ENCODE data around the gene STIM1. TPM values are rescaled to one million over a fixed set of nuclear protein-coding genes. Genes with fewer than 3 reads are reported as not detected.

STIM1 gene
- total RNA-seq, 1 donor from 2014 or later, result 60.7 TPM

DNA sequence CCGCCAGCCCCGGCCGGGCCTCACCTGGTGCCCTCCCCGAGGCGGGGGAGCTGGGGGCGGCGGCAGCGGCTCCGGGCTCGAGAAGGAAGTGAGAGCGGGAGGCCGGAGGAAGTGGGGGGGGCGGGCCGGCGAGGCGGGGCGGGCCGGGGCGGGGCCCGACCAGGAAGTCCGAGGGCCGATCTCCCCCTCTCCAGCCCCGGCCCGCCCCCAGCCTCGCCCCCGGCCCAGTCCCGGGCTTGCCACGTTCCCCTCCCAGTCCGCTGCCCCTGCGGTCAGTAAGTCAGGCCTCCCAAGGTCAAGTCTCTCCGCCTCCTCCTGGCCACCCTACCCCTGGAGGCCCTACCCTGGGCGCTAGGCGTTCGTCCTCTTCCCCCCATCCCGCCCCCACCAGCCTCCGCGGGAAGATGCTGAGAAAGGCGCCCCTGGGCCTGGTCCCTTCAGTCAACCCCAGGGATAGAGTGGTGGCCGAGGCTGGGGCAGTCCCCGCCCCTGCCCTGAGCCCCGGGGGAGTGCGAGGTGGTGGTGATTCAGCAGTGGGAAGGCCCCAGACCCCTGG lies 14.5 kb upstream of the STIM1 start, which contains the start of gene RHOG:
Gene RHOG, minus strand, starts transcription at position 90 of the 556 bp plus-strand sequence. CDS start 12,821 bp downstream, outside the sequence.
- Histone ChIP-seq H3K27ac (peak within 1 kb of the TSS; percentile 94), H3K36me3 (no peaks in the 10 kb centered on the region), H3K4me1 (peaks cover 37% of the 10 kb centered on the region), H3K4me3 (peak within 1 kb of the TSS; percentile 80), H3K27me3 (no peaks in the 10 kb centered on the region), H3K9me3 (no peaks in the 10 kb centered on the region)
- DNase-seq, result peak; percentile 93
- ATAC-seq, result peak; percentile 87
- intact Hi-C loops (cut with DNase I), result no loop called here
- TF ChIP-seq, protein P1, sequence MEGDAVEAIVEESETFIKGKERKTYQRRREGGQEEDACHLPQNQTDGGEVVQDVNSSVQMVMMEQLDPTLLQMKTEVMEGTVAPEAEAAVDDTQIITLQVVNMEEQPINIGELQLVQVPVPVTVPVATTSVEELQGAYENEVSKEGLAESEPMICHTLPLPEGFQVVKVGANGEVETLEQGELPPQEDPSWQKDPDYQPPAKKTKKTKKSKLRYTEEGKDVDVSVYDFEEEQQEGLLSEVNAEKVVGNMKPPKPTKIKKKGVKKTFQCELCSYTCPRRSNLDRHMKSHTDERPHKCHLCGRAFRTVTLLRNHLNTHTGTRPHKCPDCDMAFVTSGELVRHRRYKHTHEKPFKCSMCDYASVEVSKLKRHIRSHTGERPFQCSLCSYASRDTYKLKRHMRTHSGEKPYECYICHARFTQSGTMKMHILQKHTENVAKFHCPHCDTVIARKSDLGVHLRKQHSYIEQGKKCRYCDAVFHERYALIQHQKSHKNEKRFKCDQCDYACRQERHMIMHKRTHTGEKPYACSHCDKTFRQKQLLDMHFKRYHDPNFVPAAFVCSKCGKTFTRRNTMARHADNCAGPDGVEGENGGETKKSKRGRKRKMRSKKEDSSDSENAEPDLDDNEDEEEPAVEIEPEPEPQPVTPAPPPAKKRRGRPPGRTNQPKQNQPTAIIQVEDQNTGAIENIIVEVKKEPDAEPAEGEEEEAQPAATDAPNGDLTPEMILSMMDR (IDR thresholded peaks at IDR 0.05), result no peak

DNA sequence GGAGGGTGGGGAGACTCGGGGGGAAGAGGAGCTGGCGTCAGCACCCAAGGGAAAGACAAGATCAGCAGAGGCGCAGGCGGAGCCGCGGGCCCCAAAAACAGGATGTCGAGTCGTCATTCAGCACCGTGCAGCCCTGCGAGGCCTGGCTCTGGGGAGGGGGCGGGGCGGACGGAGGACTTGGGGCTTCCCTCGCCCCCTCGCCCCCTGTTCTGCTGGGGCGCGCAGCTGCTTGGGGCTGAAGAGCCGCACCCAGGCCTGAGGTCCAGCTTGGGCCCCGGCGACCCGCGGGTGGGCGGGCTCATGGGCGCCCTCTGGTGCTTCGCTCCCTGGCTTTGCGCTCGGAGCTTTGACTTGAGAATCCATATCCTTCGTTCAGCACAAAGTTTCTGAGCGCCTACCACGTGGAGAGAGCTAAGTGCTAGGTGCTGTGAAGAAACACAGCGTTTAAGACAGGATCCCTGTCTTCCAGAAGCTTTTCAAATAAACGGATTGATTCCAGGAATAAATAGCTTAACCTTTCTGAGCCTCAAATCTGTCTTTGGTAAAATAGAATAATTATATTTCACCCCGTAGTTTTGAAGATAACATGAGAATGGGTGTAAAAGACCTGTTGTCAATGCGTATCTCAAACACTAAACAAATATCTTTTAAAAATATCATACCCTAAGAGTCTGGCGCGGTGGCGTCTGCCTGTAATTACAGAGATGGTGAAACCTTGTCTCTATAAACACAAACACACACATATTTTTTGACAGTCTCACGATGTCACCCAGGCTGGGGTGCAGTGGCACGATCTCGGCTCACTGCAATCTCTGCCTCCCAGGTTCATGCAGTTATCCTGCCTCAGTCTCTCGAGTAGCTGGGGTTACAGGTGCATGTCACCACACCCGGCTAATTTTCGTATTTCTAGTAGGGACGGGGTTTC lies 13.8 kb upstream of the STIM1 start:
- Histone ChIP-seq H3K4me3 (peak overlapping the region; percentile 80), H3K4me1 (peaks cover 30% of the 10 kb centered on the region), H3K27me3 (no peaks in the 10 kb centered on the region), H3K27ac (peak overlapping the region; percentile 94), H3K9me3 (no peaks in the 10 kb centered on the region), H3K36me3 (no peaks in the 10 kb centered on the region)
- peak; percentile 85 for ATAC-seq
- intact Hi-C loops (cut with DNase I), result no loop called here
- TF ChIP-seq, protein P1 (IDR thresholded peaks at IDR 0.05), result peak; percentile 83
- peak; percentile 92 for DNase-seq

DNA sequence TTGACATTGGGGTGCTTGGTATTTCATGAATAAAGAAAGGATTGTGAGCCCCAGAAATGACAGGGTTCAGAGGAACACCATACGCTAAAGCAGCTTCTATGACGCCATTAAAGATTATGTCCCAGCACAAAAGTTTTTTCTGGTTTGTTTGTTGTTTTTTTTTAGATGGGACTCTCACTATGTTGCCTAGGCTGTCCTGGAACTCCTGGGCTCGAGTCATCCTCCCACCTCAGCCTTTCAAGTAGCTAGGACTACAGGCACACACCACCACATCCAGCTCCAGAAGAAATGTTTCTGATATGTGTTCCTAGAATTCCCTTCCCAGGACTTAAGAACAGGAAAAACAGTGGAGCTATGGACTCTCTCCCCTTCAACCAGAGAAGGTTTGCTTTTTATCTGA lies 12.1 kb upstream of the STIM1 start:
- intact Hi-C loops (cut with DNase I), result no loop called here
- DNase-seq, result no peak

DNA sequence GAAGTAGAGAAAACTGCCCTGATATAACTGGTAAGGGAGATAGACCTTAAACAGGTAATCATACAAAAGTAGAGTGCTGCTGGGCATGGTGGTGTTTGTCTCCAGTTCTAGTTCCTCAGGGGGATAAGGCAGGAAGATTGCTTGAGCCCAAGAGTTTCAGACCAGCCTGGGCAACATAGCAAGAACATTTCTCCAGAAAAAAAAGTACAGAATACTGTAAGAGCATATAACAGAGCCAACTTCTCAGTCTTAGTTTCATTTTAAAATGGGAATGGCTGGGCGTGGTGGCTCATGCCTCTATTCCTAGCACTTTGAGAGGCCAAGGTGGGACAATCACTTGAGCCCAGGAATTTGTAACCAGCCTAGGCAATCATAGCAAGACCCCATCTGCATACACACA lies 10.2 kb upstream of the STIM1 start:
- DNase-seq, result no peak
- TF ChIP-seq, protein P1 (IDR thresholded peaks at IDR 0.05), result no peak
- Histone ChIP-seq H3K9me3 (no peaks in the 10 kb centered on the region), H3K4me1 (peaks cover 5% of the 10 kb centered on the region), H3K27ac (no peak overlapping the region), H3K36me3 (no peaks in the 10 kb centered on the region), H3K4me3 (no peak overlapping the region), H3K27me3 (no peaks in the 10 kb centered on the region)
- intact Hi-C loops (cut with DNase I), result loop anchor here (5.0 kb wide), 1 partner anchor 227 kb away; no protein-coding TSS in a partner anchor
- no peak for ATAC-seq

More for the DNA sequence above, 12.1 kb upstream of the STIM1 start:
- Histone ChIP-seq H3K4me1 (peaks cover 13% of the 10 kb centered on the region), H3K27me3 (no peaks in the 10 kb centered on the region), H3K9me3 (no peaks in the 10 kb centered on the region), H3K36me3 (no peaks in the 10 kb centered on the region), H3K27ac (no peak overlapping the region), H3K4me3 (no peak overlapping the region)
- TF ChIP-seq, protein P1 (IDR thresholded peaks at IDR 0.05), result no peak
- no peak for ATAC-seq

DNA sequence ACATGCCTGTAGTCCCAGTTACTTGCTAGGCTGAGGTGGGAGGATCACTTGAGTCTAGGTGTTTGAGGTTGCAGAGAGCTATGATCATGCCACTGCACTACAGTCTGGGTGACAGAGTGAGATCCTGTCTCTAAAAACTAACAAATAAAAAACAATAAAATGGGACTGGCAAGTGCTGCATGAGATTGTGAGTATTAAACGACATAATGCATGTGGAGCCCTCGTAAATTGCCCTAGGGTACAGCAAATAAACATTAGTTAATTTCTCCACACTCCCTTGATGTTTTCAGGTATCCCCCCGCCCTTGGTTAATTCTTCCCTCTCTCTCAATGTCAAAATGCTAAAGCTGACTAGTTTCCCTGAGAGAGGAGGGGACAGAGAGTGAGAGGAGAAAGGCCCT lies 9.8 kb upstream of the STIM1 start:
- no peaks in the 10 kb centered on the region for H3K9me3 ChIP-seq
- TF ChIP-seq, protein P1 (IDR thresholded peaks at IDR 0.05), result no peak
- H3K27me3 ChIP-seq, result no peaks in the 10 kb centered on the region
- DNase-seq (no peak), ATAC-seq (no peak)
- intact Hi-C loops (cut with DNase I), result loop anchor here (5.0 kb wide), 1 partner anchor 227 kb away; no protein-coding TSS in a partner anchor
- H3K36me3 ChIP-seq, result no peaks in the 10 kb centered on the region
- no peak overlapping the region for H3K27ac ChIP-seq
- H3K4me3 ChIP-seq, result no peak overlapping the region
- H3K4me1 ChIP-seq, result peaks cover 5% of the 10 kb centered on the region
